Measurements from ENCODE around the gene ABCA13. TPM values are rescaled to one million over a fixed set of nuclear protein-coding genes. Genes with fewer than 3 reads are reported as not detected.

The ABCA13 gene
- total RNA-seq, 4 donors from 2014 or later: 0.38 to 9.8 (median 4.9) TPM

- WGBS, 2 donors: 50 to 59% methylated on average over 6 of the region's 6 CpGs
- no peak for TF ChIP-seq POLR2A (IDR thresholded peaks at IDR 0.05)
- TF ChIP-seq, protein P1, sequence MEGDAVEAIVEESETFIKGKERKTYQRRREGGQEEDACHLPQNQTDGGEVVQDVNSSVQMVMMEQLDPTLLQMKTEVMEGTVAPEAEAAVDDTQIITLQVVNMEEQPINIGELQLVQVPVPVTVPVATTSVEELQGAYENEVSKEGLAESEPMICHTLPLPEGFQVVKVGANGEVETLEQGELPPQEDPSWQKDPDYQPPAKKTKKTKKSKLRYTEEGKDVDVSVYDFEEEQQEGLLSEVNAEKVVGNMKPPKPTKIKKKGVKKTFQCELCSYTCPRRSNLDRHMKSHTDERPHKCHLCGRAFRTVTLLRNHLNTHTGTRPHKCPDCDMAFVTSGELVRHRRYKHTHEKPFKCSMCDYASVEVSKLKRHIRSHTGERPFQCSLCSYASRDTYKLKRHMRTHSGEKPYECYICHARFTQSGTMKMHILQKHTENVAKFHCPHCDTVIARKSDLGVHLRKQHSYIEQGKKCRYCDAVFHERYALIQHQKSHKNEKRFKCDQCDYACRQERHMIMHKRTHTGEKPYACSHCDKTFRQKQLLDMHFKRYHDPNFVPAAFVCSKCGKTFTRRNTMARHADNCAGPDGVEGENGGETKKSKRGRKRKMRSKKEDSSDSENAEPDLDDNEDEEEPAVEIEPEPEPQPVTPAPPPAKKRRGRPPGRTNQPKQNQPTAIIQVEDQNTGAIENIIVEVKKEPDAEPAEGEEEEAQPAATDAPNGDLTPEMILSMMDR (IDR thresholded peaks at IDR 0.05): no peak
- Histone ChIP-seq H3K4me1 (no peaks in the 10 kb centered on the region), H3K27ac (no peak overlapping the region), H3K27me3 (no peaks in the 10 kb centered on the region), H3K36me3 (no peaks in the 10 kb centered on the region), H3K4me3 (no peak overlapping the region), H3K9me3 (no peaks in the 10 kb centered on the region)
- no peak for DNase-seq
- intact Hi-C loops (cut with DNase I): no loop called here
Measured at GRCh38 chr7:48426331-48426965, 255.2 kb downstream of the ABCA13 start.

- WGBS, 2 donors: 21 to 44% methylated on average over 5 of the region's 5 CpGs
- intact Hi-C loops (cut with DNase I): no loop called here
- no peak for DNase-seq
- Histone ChIP-seq H3K27ac (no peak overlapping the region), H3K9me3 (no peaks in the 10 kb centered on the region), H3K4me3 (no peak overlapping the region), H3K4me1 (no peaks in the 10 kb centered on the region), H3K27me3 (no peaks in the 10 kb centered on the region), H3K36me3 (no peaks in the 10 kb centered on the region)
- TF ChIP-seq, protein P1 (IDR thresholded peaks at IDR 0.05): no peak
- TF ChIP-seq POLR2A (IDR thresholded peaks at IDR 0.05): no peak
Measured at GRCh38 chr7:48426966-48427555, 255.8 kb downstream of the ABCA13 start.

GRCh38 chr7:48427671-48428070, 256.4 kb downstream of the ABCA13 start:
- no peaks in the 10 kb centered on the region for H3K36me3 ChIP-seq
- TF ChIP-seq POLR2A (IDR thresholded peaks at IDR 0.05): no peak
- TF ChIP-seq, protein P1 (IDR thresholded peaks at IDR 0.05): no peak
- H3K27ac ChIP-seq: no peak overlapping the region
- 53 to 59% methylated on average over 5 of the region's 5 CpGs for WGBS, 2 donors
- H3K27me3 ChIP-seq: no peaks in the 10 kb centered on the region
- H3K4me3 ChIP-seq: no peak overlapping the region
- no peaks in the 10 kb centered on the region for H3K9me3 ChIP-seq
- H3K4me1 ChIP-seq: no peaks in the 10 kb centered on the region
- intact Hi-C loops (cut with DNase I): no loop called here
- no peak for DNase-seq

- no peak for TF ChIP-seq POLR2A (IDR thresholded peaks at IDR 0.05)
- TF ChIP-seq, protein P1 (IDR thresholded peaks at IDR 0.05): no peak
- no peaks in the 10 kb centered on the region for H3K27me3 ChIP-seq
- WGBS, 2 donors: 58 to 59% methylated on average over 3 of the region's 3 CpGs
Measured at GRCh38 chr7:48428091-48428684, 256.9 kb downstream of the ABCA13 start.

GRCh38 chr7:48429117-48429516, 257.9 kb downstream of the ABCA13 start:
- no peaks in the 10 kb centered on the region for H3K36me3 ChIP-seq
- H3K4me3 ChIP-seq: no peak overlapping the region
- no peak for TF ChIP-seq POLR2A (IDR thresholded peaks at IDR 0.05)
- TF ChIP-seq, protein P1 (IDR thresholded peaks at IDR 0.05): no peak
- H3K27ac ChIP-seq: no peak overlapping the region
- intact Hi-C loops (cut with DNase I): no loop called here
- no peaks in the 10 kb centered on the region for H3K4me1 ChIP-seq
- no peaks in the 10 kb centered on the region for H3K9me3 ChIP-seq
- H3K27me3 ChIP-seq: no peaks in the 10 kb centered on the region
- no peak for DNase-seq

More at GRCh38 chr7:48428091-48428684, 256.9 kb downstream of the ABCA13 start:
- DNase-seq: no peak
- Histone ChIP-seq H3K9me3 (no peaks in the 10 kb centered on the region), H3K4me3 (no peak overlapping the region), H3K4me1 (no peaks in the 10 kb centered on the region), H3K36me3 (no peaks in the 10 kb centered on the region), H3K27ac (no peak overlapping the region)
- intact Hi-C loops (cut with DNase I): no loop called here
